MCF 10A (cell line): Measurements from ENCODE around the gene RAI14. TPM values are rescaled to one million over a fixed set of nuclear protein-coding genes. Genes with fewer than 3 reads are reported as not detected.
A peak's percentile ranks its signal among the peaks of the same experiment; 100 is the strongest.

Experiments
- BruUV-seq: library from RNA; stranded (reverse); fragments of 400-500 nt; replicated peaks from 2 replicates; lab custom pipeline; 2021; lab: Mats Ljungman, UMichigan
- CTCF ChIA-PET: fragments of 300-600 bp; sonication (Branson Sonifier 250); formaldehyde crosslinking; extraction: SDS; loops from one replicate; lab custom pipeline; 2021; ENCODE audit warnings: antibody characterized with exemption, inconsistent platforms; lab: Yijun Ruan, JAX
- POLR2A ChIA-PET: fragments of 300-600, 350-650 bp; sonication (Branson Sonifier 250); formaldehyde crosslinking; extraction: SDS; loops from one replicate; lab custom pipeline; 2020; ENCODE audit warnings: antibody characterized with exemption, inconsistent platforms; lab: Yijun Ruan, JAX
- DNase-seq: peaks from one replicate; pipeline ENCODE4 v3.0.0-alpha.2; 2018; ENCODE audit not compliant: unreplicated experiment
- H3K27ac Mint-ChIP-seq: one replicate; pipeline ENCODE4 v1.8.0; 2022; ENCODE audit warnings: mild to moderate bottlenecking, low read depth, mixed read lengths; ENCODE audit not compliant: unreplicated experiment
- H3K27me3 Mint-ChIP-seq: one replicate; pipeline ENCODE4 v1.8.0; 2022; ENCODE audit warnings: mixed read lengths; ENCODE audit not compliant: insufficient read depth, unreplicated experiment
- H3K36me3 Mint-ChIP-seq: one replicate; pipeline ENCODE4 v1.8.0; 2022; ENCODE audit warnings: mild to moderate bottlenecking, moderate library complexity, mixed read lengths; ENCODE audit not compliant: insufficient read depth, unreplicated experiment
- H3K4me1 Mint-ChIP-seq: one replicate; pipeline ENCODE4 v1.8.0; 2022; ENCODE audit warnings: mixed read lengths; ENCODE audit not compliant: insufficient read depth, unreplicated experiment
- H3K4me3 Mint-ChIP-seq: one replicate; pipeline ENCODE4 v1.8.0; 2022; ENCODE audit warnings: mild to moderate bottlenecking, moderate library complexity, mixed read lengths; ENCODE audit not compliant: unreplicated experiment
- H3K9me3 Mint-ChIP-seq: one replicate; pipeline ENCODE4 v1.8.0; 2022; ENCODE audit warnings: mixed read lengths; ENCODE audit not compliant: unreplicated experiment
- CTCF ChIP-seq: fragments of 200-600 bp; IDR thresholded peaks from one replicate; pipeline ENCODE4 v1.8.0; 2022; ENCODE audit warnings: antibody characterized with exemption, mild to moderate bottlenecking; ENCODE audit not compliant: unreplicated experiment
- intact Hi-C: fragments of 100-400 bp; cut with micrococcal nuclease; formaldehyde crosslinking; loops from 2 replicates; pipeline ENCODE4 v1.14.1; 2022
- total RNA-seq: library from RNA; stranded (reverse); gene quantifications from 2 replicates; pipeline ENCODE4 v1.2.3, GENCODE V29; 2022

RAI14 gene
- total RNA-seq, 1 experiment from 2014 or later, result 47.6 TPM

DNA sequence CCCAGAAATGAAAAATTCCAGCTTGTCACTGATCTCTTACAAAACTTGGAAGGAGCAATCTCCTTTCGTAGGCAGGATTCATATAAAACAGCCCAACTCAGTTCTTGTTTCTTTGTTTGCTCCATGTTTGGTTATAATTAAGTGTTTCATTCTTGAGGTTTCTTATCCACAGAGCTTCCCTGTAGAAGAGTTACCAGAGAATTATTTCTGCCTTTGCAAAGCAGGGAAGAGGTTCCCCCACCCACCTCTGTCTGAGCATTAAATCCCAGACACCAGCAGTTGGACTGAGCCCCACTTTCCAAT is 34.1 kb upstream of the RAI14 start:
- Mint-ChIP-seq H3K9me3 (no peaks in the 10 kb centered on the region), H3K4me1 (peaks cover 5% of the 10 kb centered on the region), H3K4me3 (no peak overlapping the region), H3K36me3 (no peaks in the 10 kb centered on the region), H3K27ac (no peak overlapping the region), H3K27me3 (no peaks in the 10 kb centered on the region)
- no peak for DNase-seq
- intact Hi-C loops, result no loop called here
- ChIA-PET POLR2A (interaction anchor here (0.6 kb wide), 1 partner anchor 303 kb away, joined by 3 read pairs; no protein-coding TSS in a partner anchor), CTCF (interaction anchor here (0.6 kb wide), 1 partner anchor 20 kb away, joined by 3 read pairs; no protein-coding TSS in a partner anchor)
- no TSS peak for BruUV-seq
- no peak for TF ChIP-seq CTCF

DNA sequence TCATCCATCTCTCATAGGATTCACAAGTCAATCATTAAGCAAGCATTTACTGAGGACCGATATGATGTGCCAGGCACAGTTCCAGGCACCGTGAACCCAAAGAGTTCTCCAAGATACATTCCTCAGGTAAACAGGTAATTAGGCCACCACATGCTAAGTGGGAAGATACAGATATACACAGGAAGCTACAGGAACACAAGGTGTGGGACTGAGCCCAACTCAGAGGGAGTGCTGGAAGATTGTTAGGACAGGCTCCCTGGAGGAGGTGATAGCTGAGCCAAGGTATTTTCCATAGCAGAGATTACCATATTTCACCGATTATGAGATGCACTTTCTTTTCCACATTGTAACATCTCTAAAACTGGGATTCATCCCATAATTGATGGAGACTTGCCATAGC is 31.4 kb upstream of the RAI14 start:
- H3K4me3 Mint-ChIP-seq, result no peak overlapping the region
- POLR2A ChIA-PET, result interaction anchor here (0.9 kb wide), 1 partner anchor 32 kb away, joined by 4 read pairs; the partner anchor contains the start of gene RAI14
- CTCF ChIA-PET, result interaction anchor here (0.8 kb wide), 1 partner anchor 102 kb away, joined by 3 read pairs; no protein-coding TSS in a partner anchor

DNA sequence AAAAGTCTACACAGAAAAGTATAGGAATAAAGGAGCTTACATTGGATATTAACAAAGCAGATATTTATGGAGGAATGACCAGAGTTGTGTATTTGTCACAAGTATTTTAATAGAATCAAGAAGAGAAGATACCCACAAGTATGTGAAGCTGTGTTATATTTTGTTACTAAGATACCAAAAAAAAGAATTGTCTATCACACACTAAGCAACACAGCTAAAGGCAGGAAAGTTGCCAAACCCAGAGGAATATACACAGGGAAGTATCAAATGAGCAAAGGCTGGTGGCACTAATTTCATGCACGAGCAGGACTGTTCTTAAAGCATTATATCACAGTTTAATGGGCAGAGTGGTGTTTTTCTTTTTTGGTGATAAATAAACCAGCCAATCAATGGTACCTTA is 30.9 kb upstream of the RAI14 start:
- BruUV-seq, result no TSS peak
- peaks cover 5% of the 10 kb centered on the region for H3K4me1 Mint-ChIP-seq
- H3K27me3 Mint-ChIP-seq, result no peaks in the 10 kb centered on the region
- H3K4me3 Mint-ChIP-seq, result no peak overlapping the region
- no peak for TF ChIP-seq CTCF
- ChIA-PET CTCF (interaction anchor here (0.8 to 2.2 kb wide), 3 partner anchors 15 to 140 kb away, joined by 3 to 8 read pairs (median 4); no protein-coding TSS in a partner anchor), POLR2A (interaction anchor here (0.7 to 0.9 kb wide), 2 partner anchors 31 to 69 kb away, joined by 3 to 4 read pairs; partner anchors contain the start of gene RAI14)
- H3K9me3 Mint-ChIP-seq, result peaks cover 4% of the 10 kb centered on the region
- no peak overlapping the region for H3K27ac Mint-ChIP-seq
- H3K36me3 Mint-ChIP-seq, result no peaks in the 10 kb centered on the region
- intact Hi-C loops, result no loop called here
- no peak for DNase-seq

More for the DNA sequence above, 31.4 kb upstream of the RAI14 start:
- Mint-ChIP-seq H3K9me3 (no peaks in the 10 kb centered on the region), H3K4me1 (peaks cover 5% of the 10 kb centered on the region), H3K27ac (no peak overlapping the region), H3K27me3 (no peaks in the 10 kb centered on the region), H3K36me3 (no peaks in the 10 kb centered on the region)
- BruUV-seq, result no TSS peak
- no peak for DNase-seq
- no peak for TF ChIP-seq CTCF
- intact Hi-C loops, result no loop called here

DNA sequence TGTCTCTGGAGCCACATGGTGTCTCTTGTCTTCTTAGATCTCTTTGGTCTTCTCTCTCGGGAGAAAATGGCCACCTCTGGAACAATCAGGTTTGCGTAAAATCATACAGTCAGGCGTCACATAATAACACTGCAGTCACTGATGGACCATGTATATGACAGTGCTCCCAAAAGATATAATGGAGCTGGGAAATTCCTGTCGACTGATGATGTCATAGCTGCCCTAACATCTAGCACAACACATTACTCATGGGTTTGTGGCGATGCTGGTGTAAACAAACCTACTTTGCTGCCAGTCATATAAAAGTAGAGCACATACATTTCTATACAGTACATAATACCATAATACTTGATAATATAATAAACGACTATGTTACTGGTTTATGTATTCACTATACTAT is 30.1 kb upstream of the RAI14 start:
- no TSS peak for BruUV-seq
- POLR2A ChIA-PET, result interaction anchor here (0.6 to 1.7 kb wide), 5 partner anchors 10 to 858 kb away, joined by 3 to 6 read pairs (median 3); partner anchors contain the start of genes DNAJC21 and RAI14
- H3K4me1 Mint-ChIP-seq, result peaks cover 5% of the 10 kb centered on the region
- DNase-seq, result peak; percentile 60
- no peak overlapping the region for H3K4me3 Mint-ChIP-seq
- H3K9me3 Mint-ChIP-seq, result peaks cover 8% of the 10 kb centered on the region
- intact Hi-C loops, result no loop called here
- H3K27ac Mint-ChIP-seq, result no peak overlapping the region
- no peaks in the 10 kb centered on the region for H3K27me3 Mint-ChIP-seq
- no peaks in the 10 kb centered on the region for H3K36me3 Mint-ChIP-seq
- CTCF ChIA-PET, result interaction anchor here (0.6 to 2.2 kb wide), 5 partner anchors 15 to 272 kb away, joined by 3 to 8 read pairs (median 4); no protein-coding TSS in a partner anchor
- no peak for TF ChIP-seq CTCF
